Neural progenitor cell (in vitro differentiated cells): ENCODE measurements around the gene PRDM16.

Experiments used
- EZH2 ChIP-seq: fragments of 200-600 bp; sonication (generic); IDR thresholded peaks from 2 replicates; pipeline ENCODE4 v1.6.1; 2017; ENCODE audit warnings: antibody characterized with exemption, mild to moderate bottlenecking, moderate library complexity
- EZH2phosphoT487 ChIP-seq: fragments of 200-600 bp; sonication (generic); IDR thresholded peaks from 2 replicates; pipeline ENCODE4 v1.6.1; 2017; ENCODE audit warnings: antibody characterized with exemption
- TF ChIP-seq, protein P1 (sequence below): fragments of 200-600 bp; sonication (generic); IDR thresholded peaks from 2 replicates; pipeline ENCODE4 v1.5.1; 2017; ENCODE audit warnings: antibody characterized with exemption, mild to moderate bottlenecking

DNA sequence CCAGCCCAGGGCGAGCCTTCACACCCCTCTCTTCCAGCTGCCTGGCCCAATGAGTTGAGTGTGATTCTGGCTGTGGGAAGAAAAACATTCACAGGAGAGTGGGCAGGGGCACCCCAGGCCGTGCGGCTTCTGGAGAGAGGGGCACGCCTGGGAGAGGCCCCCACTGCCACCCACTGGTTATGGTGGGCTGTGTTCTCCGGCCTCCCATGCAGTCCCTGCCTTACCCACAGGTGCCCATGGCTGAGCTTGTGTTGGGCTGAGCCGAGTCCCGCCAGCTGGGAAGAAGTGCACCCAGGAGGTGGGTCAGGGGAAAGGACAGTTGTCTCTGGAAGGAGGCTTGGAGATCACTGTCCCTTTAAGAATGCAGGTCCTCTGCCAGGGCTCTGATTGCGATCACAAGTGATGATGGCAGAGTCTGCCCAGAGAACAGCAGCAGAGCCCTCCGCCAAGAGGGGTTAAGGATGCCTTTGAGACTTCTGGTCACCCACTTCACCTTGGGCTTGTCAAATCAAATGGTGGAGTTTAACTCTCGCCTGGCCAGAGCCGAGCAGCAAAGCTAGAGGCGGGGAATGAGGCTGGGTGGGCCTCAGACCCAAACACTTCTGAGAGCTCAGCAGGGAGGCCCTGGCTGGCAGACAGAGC is 260.8 kb downstream of the PRDM16 start:
- TF ChIP-seq, protein P1, sequence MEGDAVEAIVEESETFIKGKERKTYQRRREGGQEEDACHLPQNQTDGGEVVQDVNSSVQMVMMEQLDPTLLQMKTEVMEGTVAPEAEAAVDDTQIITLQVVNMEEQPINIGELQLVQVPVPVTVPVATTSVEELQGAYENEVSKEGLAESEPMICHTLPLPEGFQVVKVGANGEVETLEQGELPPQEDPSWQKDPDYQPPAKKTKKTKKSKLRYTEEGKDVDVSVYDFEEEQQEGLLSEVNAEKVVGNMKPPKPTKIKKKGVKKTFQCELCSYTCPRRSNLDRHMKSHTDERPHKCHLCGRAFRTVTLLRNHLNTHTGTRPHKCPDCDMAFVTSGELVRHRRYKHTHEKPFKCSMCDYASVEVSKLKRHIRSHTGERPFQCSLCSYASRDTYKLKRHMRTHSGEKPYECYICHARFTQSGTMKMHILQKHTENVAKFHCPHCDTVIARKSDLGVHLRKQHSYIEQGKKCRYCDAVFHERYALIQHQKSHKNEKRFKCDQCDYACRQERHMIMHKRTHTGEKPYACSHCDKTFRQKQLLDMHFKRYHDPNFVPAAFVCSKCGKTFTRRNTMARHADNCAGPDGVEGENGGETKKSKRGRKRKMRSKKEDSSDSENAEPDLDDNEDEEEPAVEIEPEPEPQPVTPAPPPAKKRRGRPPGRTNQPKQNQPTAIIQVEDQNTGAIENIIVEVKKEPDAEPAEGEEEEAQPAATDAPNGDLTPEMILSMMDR: no peak
- TF ChIP-seq EZH2 (no peak), EZH2phosphoT487 (no peak)
